ENCODE results near the gene LYAR. TPM values are rescaled to one million over a fixed set of nuclear protein-coding genes. Genes with fewer than 3 reads are reported as not detected.
A peak's percentile ranks its signal among the peaks of the same experiment; 100 is the strongest.
"Not testable (repeated sequence)": the region's sequence is repeated elsewhere in the genome, so short reads cannot be mapped to it uniquely, and the experiment has no call there.

The LYAR gene
- total RNA-seq, 4 donors from 2014 or later = 4.7 to 16.1 (median 10.3) TPM

DNA sequence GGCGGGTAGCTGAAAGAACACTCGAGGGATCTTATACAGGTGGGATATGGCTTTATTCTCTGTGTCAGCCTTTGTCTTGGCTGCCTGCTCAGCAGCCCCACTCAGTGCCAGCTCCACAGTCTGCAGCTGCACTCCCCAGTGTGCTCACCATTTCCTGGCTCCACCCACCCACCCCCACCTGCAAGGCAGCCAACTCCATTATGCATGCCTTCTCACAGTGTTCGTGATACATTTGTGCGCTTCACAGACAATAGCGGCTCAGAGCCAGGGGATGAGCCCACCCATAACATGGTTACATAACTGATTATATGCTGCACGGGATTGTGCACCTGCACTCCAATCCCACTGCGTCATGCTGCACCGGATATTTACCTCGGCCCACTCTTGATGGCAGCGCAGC lies 33.2 kb downstream of the LYAR start:
- TF ChIP-seq POLR2A (IDR thresholded peaks at IDR 0.05) (no peak), EP300 (IDR thresholded peaks at IDR 0.05) (no peak)
- TF ChIP-seq, protein P1, sequence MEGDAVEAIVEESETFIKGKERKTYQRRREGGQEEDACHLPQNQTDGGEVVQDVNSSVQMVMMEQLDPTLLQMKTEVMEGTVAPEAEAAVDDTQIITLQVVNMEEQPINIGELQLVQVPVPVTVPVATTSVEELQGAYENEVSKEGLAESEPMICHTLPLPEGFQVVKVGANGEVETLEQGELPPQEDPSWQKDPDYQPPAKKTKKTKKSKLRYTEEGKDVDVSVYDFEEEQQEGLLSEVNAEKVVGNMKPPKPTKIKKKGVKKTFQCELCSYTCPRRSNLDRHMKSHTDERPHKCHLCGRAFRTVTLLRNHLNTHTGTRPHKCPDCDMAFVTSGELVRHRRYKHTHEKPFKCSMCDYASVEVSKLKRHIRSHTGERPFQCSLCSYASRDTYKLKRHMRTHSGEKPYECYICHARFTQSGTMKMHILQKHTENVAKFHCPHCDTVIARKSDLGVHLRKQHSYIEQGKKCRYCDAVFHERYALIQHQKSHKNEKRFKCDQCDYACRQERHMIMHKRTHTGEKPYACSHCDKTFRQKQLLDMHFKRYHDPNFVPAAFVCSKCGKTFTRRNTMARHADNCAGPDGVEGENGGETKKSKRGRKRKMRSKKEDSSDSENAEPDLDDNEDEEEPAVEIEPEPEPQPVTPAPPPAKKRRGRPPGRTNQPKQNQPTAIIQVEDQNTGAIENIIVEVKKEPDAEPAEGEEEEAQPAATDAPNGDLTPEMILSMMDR (IDR thresholded peaks at IDR 0.05) = no peak
- Histone ChIP-seq H3K4me1 (peaks cover 0 to 12% (median 4%) of the 10 kb centered on the region in 4 donors), H3K4me3 (no peak overlapping the region), H3K36me3 (no peaks in the 10 kb centered on the region), H3K27ac (no peak overlapping the region), H3K9me3 (no peaks in the 10 kb centered on the region), H3K27me3 (no peaks in the 10 kb centered on the region)
- 64 to 70% methylated on average over 10 of the region's 10 CpGs for WGBS, 2 donors
- DNase-seq (ENCODE audit: low spot score in 2 of 2) = no peak

GRCh38 chr4:4254666-4255065 lies 35.3 kb downstream of the LYAR start:
- WGBS, 2 donors = 46 to 66% methylated on average over 6 of the region's 6 CpGs
- H3K9me3 ChIP-seq = no peaks in the 10 kb centered on the region
- peaks cover 0 to 12% (median 2%) of the 10 kb centered on the region in 4 donors for H3K4me1 ChIP-seq
- H3K36me3 ChIP-seq = no peaks in the 10 kb centered on the region
- H3K27me3 ChIP-seq = no peaks in the 10 kb centered on the region
- H3K27ac ChIP-seq = no peak overlapping the region
- no peak for TF ChIP-seq EP300 (IDR thresholded peaks at IDR 0.05)
- TF ChIP-seq, protein P1 (IDR thresholded peaks at IDR 0.05) = no peak
- TF ChIP-seq POLR2A (IDR thresholded peaks at IDR 0.05) = no peak
- H3K4me3 ChIP-seq = no peak overlapping the region
- no peak for DNase-seq (ENCODE audit: low spot score in 2 of 2)

GRCh38 chr4:4254199-4254598 lies 35.8 kb downstream of the LYAR start:
- Histone ChIP-seq H3K4me3 (no peak overlapping the region), H3K27ac (no peak overlapping the region), H3K27me3 (no peaks in the 10 kb centered on the region), H3K4me1 (peaks cover 0 to 12% (median 2%) of the 10 kb centered on the region in 4 donors), H3K36me3 (no peaks in the 10 kb centered on the region), H3K9me3 (no peaks in the 10 kb centered on the region)
- TF ChIP-seq, protein P1 (IDR thresholded peaks at IDR 0.05) = no peak
- no peak for DNase-seq (ENCODE audit: low spot score in 2 of 2)
- 70 to 78% methylated on average over 11 of the region's 11 CpGs for WGBS, 2 donors

DNA sequence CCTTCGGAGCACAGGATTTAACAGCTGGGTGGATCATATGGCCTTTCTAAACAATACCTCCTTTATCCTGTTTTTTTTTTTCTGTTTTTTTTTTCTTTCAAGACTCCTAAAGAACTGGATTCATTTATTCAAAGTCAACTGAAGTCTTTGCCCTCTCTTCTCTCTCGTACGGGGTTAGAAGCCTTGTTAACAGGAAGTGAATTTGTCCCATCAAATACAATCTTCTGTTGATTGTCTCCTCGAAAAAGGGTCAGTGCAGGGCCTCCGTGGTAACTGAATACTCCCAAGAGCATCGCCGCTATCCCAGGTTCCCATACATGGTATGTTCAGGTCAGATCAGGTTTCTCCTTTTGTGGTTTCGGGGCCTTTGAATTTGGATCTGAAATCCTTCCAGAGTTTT lies 40.1 kb downstream of the LYAR start:
- peaks cover 0 to 38% (median 18%) of the 10 kb centered on the region in 4 donors for H3K4me1 ChIP-seq
- no peak overlapping the region for H3K4me3 ChIP-seq
- DNase-seq (ENCODE audit: low spot score in 2 of 2) = no peak
- TF ChIP-seq POLR2A (IDR thresholded peaks at IDR 0.05) (no peak), EP300 (IDR thresholded peaks at IDR 0.05) (no peak)
- TF ChIP-seq, protein P1 (IDR thresholded peaks at IDR 0.05) = no peak
- H3K36me3 ChIP-seq = peaks cover 0 to 6% (median 0%) of the 10 kb centered on the region in 3 donors
- no peaks in the 10 kb centered on the region for H3K27me3 ChIP-seq
- H3K27ac ChIP-seq = peak overlapping the region in 1 of 4 donors; percentile 92
- H3K9me3 ChIP-seq = no peaks in the 10 kb centered on the region
- 45 to 47% methylated on average over 8 of the region's 8 CpGs for WGBS, 2 donors

- Histone ChIP-seq H3K27ac (peak overlapping the region in 2 of 4 donors; percentile 92 to 96), H3K4me1 (peaks cover 0 to 38% (median 18%) of the 10 kb centered on the region in 4 donors), H3K36me3 (peaks cover 0 to 11% (median 0%) of the 10 kb centered on the region in 3 donors)
- 76 to 86% methylated on average over 15 of the region's 15 CpGs for WGBS, 2 donors
- H3K9me3 ChIP-seq; H3K27me3 ChIP-seq; DNase-seq (ENCODE audit: low spot score in 2 of 2); H3K4me3 ChIP-seq: not testable (repeated sequence)
Observed at GRCh38 chr4:4249342-4249741, 40.6 kb downstream of the LYAR start.

DNA sequence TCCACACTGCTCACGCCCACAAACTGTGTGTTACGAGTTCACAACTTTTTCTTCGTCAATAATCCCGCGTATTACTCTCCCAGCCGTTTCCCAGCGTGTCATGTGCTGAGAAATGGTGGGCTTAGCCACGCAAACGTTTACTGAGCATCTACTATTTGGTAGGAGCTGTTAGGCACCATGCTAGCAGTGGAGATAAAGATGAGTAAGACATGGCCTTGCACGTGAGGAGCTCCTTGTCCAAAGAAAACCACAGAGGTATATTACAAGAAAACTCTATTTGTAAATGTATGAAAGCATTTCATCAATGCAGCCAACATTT lies 41.1 kb downstream of the LYAR start:
- H3K4me3 ChIP-seq = peak overlapping the region; percentile 83 to 99 (median 92)
- peaks cover 0 to 16% (median 0%) of the 10 kb centered on the region in 3 donors for H3K36me3 ChIP-seq
- no peaks in the 10 kb centered on the region for H3K27me3 ChIP-seq
- no peaks in the 10 kb centered on the region for H3K9me3 ChIP-seq
- H3K4me1 ChIP-seq = peaks cover 0 to 38% (median 18%) of the 10 kb centered on the region in 4 donors
- WGBS, 2 donors = 14 to 16% methylated on average over 10 of the region's 10 CpGs
- peak overlapping the region; percentile 87 to 96 (median 92) for H3K27ac ChIP-seq
- TF ChIP-seq POLR2A (IDR thresholded peaks at IDR 0.05) (no peak), EP300 (IDR thresholded peaks at IDR 0.05) (no peak)
- TF ChIP-seq, protein P1 (IDR thresholded peaks at IDR 0.05) = no peak
- DNase-seq (ENCODE audit: low spot score in 2 of 2) = no peak

All from tibial nerve (tissue), 4 donors.